SU-DHL-6 (cell line): ENCODE measurements around the gene CDKN3.

Source experiments
- EZH2phosphoT487 ChIP-seq: fragments of 200-600 bp; sonication (generic), shearing (Covaris generic); conservative IDR thresholded peaks from 2 replicates; pipeline ENCODE4 v1.6.1; 2018; ENCODE audit warnings: mild to moderate bottlenecking, antibody characterized with exemption, low read length, moderate library complexity, mixed read lengths
- TF ChIP-seq, protein P1 (sequence below): fragments of 200-600 bp; sonication (generic); IDR thresholded peaks from one replicate; pipeline ENCODE4 v1.5.1; 2017; ENCODE audit warnings: antibody characterized with exemption, mild to moderate bottlenecking, low read length, moderate library complexity; ENCODE audit not compliant: insufficient read depth, poor library complexity, severe bottlenecking

DNA sequence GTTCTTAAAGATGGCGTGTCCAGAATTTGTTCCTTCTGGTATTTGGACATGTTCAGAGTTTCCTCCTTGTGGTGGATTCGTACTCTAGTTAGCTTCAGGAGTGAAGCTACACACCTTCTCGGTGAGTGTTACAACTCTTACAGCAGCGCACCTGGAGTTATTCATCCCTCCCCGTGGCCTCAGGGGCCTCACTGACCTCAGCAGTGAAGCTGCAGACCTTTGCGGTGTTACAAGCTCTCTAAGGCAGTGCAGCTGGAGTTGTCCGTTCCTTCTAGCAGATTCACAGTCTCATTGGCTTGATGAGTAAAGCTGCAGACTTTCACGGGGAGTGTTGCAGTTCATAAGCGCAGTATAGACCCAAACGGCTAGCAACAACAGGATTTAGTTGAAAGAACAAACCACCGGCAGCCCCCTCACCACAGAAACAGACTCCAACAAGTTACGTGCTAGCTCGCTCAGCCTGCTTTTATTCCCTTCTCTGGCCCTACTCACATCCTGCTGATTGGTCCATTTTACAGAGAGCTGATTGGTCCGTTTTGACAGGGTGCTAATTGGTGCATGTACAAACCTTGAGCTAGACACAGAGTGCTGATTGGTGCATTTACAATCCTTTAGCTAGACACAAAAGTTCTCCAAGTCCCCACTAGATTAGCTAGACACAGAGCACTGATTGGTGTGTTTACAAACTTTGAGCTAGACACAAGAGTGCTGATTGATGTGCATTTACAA lies 4.5 kb upstream of the CDKN3 start:
- TF ChIP-seq, protein P1, sequence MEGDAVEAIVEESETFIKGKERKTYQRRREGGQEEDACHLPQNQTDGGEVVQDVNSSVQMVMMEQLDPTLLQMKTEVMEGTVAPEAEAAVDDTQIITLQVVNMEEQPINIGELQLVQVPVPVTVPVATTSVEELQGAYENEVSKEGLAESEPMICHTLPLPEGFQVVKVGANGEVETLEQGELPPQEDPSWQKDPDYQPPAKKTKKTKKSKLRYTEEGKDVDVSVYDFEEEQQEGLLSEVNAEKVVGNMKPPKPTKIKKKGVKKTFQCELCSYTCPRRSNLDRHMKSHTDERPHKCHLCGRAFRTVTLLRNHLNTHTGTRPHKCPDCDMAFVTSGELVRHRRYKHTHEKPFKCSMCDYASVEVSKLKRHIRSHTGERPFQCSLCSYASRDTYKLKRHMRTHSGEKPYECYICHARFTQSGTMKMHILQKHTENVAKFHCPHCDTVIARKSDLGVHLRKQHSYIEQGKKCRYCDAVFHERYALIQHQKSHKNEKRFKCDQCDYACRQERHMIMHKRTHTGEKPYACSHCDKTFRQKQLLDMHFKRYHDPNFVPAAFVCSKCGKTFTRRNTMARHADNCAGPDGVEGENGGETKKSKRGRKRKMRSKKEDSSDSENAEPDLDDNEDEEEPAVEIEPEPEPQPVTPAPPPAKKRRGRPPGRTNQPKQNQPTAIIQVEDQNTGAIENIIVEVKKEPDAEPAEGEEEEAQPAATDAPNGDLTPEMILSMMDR: no peak
- no peak for TF ChIP-seq EZH2phosphoT487
